ENCODE results near the gene THRB.

- no peak for TF ChIP-seq EZH2 (IDR thresholded peaks at IDR 0.05; ENCODE audit: low read depth)
- TF ChIP-seq CTCF (conservative IDR thresholded peaks at IDR 0.05), result no peak
These were observed 131.4 kb downstream of the THRB start for GRCh38 chr3:24363242-24363641.
